ENCODE measurements around the gene ATG9B.

DNA sequence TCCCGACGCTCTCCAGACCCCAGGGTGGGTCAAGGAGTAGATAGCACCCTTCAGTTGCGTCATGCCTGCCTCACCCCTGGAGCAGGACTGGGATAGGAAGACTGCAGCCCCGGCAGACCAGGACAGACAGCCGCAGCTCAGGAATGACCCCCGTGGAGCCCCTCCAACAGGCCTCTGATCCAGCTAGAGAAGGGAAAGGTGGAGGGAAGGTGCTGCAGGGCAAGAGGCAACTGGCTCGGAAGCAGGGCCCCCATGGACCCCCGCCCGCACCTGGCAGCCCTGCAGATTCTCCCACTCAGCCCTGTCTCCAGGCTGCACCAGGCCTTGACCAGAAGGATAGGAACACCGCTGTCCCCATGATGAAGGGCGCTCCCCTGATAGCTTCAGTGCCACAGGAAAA, 53.9 kb downstream of the ATG9B start:
- TF ChIP-seq CTCF (IDR thresholded peaks at IDR 0.05) (no peak), POLR2A (IDR thresholded peaks at IDR 0.05) (no peak)

All from body of pancreas (tissue), 4 donors.